Chondrocyte (in vitro differentiated cells): ENCODE data around the gene ALOX15B. TPM values are rescaled to one million over a fixed set of nuclear protein-coding genes. Genes with fewer than 3 reads are reported as not detected.

Experiments
- DNase-seq: peaks from one replicate; pipeline ENCODE4 v3.0.0; 2021; ENCODE audit warnings: mixed read lengths, low spot score
- H3K27ac Mint-ChIP-seq: one replicate; pipeline ENCODE4 v1.8.0; 2021; ENCODE audit warnings: mild to moderate bottlenecking, moderate library complexity, mixed read lengths; ENCODE audit not compliant: unreplicated experiment
- H3K27me3 Mint-ChIP-seq: 2 replicates; pipeline ENCODE4 v1.8.0; 2021; ENCODE audit warnings: low read depth, mixed read lengths
- H3K36me3 Mint-ChIP-seq: 2 replicates; pipeline ENCODE4 v1.8.0; 2021; ENCODE audit warnings: low read depth, mixed read lengths
- H3K4me1 Mint-ChIP-seq: 2 replicates; pipeline ENCODE4 v1.8.0; 2021; ENCODE audit warnings: low read depth, mild to moderate bottlenecking, mixed read lengths
- H3K4me3 Mint-ChIP-seq: one replicate; pipeline ENCODE4 v1.8.0; 2021; ENCODE audit warnings: mild to moderate bottlenecking, moderate library complexity, mixed read lengths; ENCODE audit not compliant: unreplicated experiment
- H3K9me3 Mint-ChIP-seq: 2 replicates; pipeline ENCODE4 v1.8.0; 2021; ENCODE audit warnings: low read depth, mixed read lengths
- CTCF ChIP-seq: fragments of 200-600 bp; sonication (generic); IDR thresholded peaks from 2 replicates; pipeline ENCODE4 v1.5.0; 2021; ENCODE audit warnings: antibody characterized with exemption, mild to moderate bottlenecking, moderate library complexity
- total RNA-seq: library from RNA; stranded (reverse); gene quantifications from 3 replicates; pipeline ENCODE4 v1.2.1, GENCODE V29; 2021

The ALOX15B gene
- total RNA-seq, 1 donor from 2014 or later = not detected

DNA sequence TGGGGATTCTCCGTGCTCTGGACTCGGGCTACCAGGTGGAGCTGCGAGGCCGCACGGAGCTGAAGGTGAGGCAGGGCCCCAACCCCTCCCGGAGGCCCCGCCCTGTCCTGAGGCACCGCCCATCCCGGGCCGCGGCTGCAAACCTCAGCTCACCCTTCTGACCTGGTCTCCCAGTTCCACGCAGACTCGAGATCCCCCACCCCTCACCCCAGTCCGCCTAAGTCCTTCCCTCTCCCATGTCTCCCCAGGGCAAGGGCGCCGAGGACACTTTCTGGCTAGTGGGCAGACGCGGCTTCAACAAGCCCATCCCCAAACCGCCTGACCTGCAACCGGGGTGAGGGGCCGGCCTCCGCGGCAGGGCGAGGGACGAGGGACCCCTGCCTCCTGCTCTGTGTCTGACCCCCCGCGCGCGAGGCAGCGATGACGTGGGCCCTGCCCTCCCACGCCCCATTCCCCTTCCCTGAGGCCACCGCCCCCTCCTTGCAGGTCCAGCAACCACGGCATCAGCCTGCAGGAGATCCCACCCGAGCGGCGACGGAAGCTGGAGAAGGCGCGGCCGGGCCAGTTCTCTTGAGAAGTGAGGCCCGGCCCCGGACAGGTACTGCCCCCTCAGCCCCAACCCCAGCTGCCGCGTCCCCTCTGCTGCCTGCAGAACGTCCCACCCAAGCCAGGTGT is 22.8 kb upstream of the ALOX15B start:
- no peak for TF ChIP-seq CTCF
- Mint-ChIP-seq H3K9me3 (no peaks in the 10 kb centered on the region), H3K27me3 (peaks cover 15% of the 10 kb centered on the region), H3K27ac (no peak overlapping the region), H3K4me1 (peaks cover 16% of the 10 kb centered on the region), H3K4me3 (peak overlapping the region; percentile 60), H3K36me3 (no peaks in the 10 kb centered on the region)
- no peak for DNase-seq

GRCh38 chr17:8016632-8017424 is 22.0 kb upstream of the ALOX15B start:
- TF ChIP-seq CTCF = peak; percentile 79
- peaks cover 16% of the 10 kb centered on the region for H3K4me1 Mint-ChIP-seq
- H3K9me3 Mint-ChIP-seq = no peaks in the 10 kb centered on the region
- peaks cover 15% of the 10 kb centered on the region for H3K27me3 Mint-ChIP-seq
- peak overlapping the region; percentile 60 for H3K4me3 Mint-ChIP-seq
- peak overlapping the region; percentile 32 for H3K27ac Mint-ChIP-seq
- H3K36me3 Mint-ChIP-seq = no peaks in the 10 kb centered on the region
- DNase-seq = no peak

- TF ChIP-seq CTCF = no peak
- H3K27me3 Mint-ChIP-seq = peaks cover 11% of the 10 kb centered on the region
- H3K9me3 Mint-ChIP-seq = no peaks in the 10 kb centered on the region
- H3K4me3 Mint-ChIP-seq = no peak overlapping the region
- no peaks in the 10 kb centered on the region for H3K36me3 Mint-ChIP-seq
- DNase-seq = no peak
- H3K27ac Mint-ChIP-seq = no peak overlapping the region
- H3K4me1 Mint-ChIP-seq = peaks cover 23% of the 10 kb centered on the region
These were observed 20.4 kb upstream of the ALOX15B start for GRCh38 chr17:8018436-8018835.

DNA sequence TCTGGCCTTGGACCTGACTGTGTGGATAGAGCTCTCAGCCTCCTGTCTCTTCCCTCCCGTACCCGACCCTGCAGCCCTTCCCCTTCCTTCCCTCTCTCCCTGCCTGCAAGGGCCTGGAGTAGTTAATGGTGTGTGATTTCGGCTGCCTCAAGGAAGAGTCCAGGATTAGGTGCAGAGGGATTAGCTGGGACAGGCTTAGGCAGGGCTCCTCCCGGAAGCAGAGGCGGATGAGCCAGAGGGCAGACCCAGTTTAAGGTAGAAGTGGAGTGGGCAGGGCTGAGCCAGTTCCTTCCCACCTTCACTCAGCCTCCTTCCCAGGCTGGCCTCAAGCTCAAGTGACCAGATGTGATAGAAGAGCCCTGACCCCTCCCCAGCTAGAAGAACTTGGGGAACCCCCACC is 19.7 kb upstream of the ALOX15B start:
- no peak for DNase-seq
- Mint-ChIP-seq H3K4me1 (peaks cover 23% of the 10 kb centered on the region), H3K27me3 (peaks cover 9% of the 10 kb centered on the region), H3K27ac (no peak overlapping the region), H3K4me3 (no peak overlapping the region), H3K9me3 (no peaks in the 10 kb centered on the region), H3K36me3 (no peaks in the 10 kb centered on the region)
- TF ChIP-seq CTCF = no peak

GRCh38 chr17:8019665-8020650 is 18.9 kb upstream of the ALOX15B start:
- no peak overlapping the region for H3K27ac Mint-ChIP-seq
- no peak for DNase-seq
- no peaks in the 10 kb centered on the region for H3K36me3 Mint-ChIP-seq
- TF ChIP-seq CTCF = no peak
- peaks cover 23% of the 10 kb centered on the region for H3K4me1 Mint-ChIP-seq
- no peak overlapping the region for H3K4me3 Mint-ChIP-seq
- H3K9me3 Mint-ChIP-seq = no peaks in the 10 kb centered on the region
- H3K27me3 Mint-ChIP-seq = peaks cover 6% of the 10 kb centered on the region
